GM19240 (cell line): Measurements from ENCODE around the gene ITGA5.

Experiments used
- DNase-seq: peaks from one replicate; pipeline ENCODE4 v3.0.0; 2011; ENCODE audit warnings: low spot score; ENCODE audit not compliant: insufficient read length

ITGA5 gene

GRCh38 chr12:54431911-54432814, 13.1 kb upstream of the ITGA5 start:
- DNase-seq = no peak

DNA sequence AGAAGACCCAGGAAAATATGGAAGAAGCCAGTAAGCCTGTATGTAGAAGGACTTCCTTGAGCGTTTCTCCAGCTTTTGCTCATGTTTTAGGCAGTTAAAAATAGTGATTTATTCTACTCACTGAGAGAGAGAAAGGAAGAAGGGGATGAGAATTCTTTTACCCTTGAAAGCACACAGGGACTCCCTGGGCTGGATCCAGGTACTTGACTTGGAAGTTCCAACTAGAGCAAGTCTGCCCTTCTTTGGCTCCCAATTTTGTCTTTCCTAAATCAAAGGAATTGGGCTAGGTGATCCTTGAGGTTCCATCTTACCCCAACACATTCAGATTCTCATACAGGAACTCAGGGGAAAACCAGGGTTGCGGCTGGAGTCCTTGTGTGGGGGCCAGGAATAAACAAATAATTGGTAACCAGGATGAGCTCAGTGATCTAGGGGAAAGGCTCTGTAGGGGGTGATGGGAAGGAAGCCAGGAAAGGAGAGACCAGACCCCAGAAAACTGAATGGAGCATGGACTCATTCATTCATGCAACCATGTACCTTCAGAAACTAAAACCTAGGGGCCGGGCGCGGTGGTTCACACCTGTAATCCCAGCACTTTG, 11.5 kb upstream of the ITGA5 start:
- DNase-seq = no peak

- no peak for DNase-seq
Measured at GRCh38 chr12:54429014-54429471, 10.0 kb upstream of the ITGA5 start.

DNA sequence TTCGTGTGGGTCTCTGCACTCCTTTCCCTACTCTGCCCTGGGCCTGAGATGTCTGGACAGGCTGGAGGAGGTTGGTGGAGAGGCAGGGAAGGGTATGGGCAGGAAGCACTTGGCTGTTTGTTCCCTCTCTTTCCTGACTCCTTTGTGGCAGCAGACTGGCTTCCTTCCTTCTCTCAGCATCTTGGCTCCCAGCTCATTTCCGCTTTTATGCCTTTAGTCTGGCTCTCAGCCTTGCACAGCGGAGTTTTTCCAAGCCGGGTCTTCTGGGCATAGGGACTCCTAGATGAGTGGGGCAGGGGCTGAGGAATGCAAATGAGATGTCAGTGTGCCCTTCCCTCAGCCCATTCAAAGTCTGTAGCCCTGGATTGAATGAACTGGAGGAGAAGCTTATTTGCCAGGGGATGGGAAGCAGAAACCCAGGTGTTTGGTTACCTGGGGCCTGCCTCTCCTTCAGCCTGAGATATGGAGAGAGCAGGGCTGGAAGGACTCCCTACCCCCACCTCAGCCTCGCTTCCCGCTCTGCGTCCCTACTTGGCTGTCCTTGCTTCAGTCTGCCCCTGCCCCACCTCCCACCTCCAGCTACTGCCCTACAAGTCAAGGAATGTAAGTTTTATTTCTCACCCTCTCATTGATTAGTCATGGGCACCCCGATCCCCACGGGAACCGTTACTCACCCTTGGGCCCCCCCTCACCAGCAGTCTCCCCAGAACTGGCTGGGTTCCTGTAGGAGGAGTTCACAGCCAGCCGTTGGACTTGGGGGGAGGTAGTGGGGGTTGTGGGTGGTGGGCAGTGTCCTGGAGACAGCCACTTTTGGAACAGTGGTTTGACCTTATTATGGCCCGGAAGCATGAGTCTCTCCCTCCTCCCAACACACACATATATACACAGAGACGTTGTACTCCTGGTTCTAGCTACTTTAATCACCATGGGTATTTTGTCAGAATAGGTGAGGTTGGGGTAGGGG, 9.3 kb upstream of the ITGA5 start:
- no peak for DNase-seq

- no peak for DNase-seq
Measured at GRCh38 chr12:54427106-54427505, 8.0 kb upstream of the ITGA5 start.

DNA sequence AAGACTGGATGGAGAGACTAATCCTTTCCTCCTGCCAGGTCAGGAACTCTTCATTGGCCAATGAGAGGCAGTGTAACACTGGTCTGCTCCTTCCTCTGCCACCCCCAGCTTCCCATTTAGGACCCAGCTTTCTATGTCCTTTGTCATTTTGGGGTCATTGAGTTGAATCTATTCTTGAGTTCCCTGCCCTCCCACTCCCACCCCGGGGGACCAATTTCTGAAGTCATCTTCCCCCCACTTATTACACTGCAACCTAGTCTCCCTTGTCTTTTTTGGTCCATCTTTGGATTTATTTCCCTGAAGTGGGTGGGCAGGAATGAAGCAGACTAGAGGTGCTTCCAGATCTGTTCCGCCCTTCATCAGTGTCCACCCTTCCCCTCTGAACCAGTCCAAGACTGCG, 7.6 kb upstream of the ITGA5 start:
- no peak for DNase-seq

DNA sequence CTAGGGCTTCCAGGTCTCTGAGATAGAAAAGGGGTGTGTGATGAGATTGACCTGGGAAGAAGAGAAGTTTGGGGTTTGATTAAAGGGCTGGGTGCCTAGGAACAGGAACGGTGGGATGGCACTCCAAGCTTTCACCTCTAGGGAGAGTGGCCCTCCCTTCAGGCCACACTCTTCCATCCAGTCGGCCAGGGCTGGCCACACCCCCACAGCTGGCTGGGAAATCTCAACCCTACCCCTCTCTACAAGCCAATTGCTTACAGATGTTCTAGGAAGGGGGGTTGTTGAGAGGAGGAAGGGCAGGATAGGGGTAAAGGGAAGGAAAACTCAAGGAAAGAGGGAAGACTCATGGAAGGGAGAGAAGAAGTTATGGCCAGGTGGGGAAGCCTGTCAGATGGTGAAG, 6.6 kb upstream of the ITGA5 start:
- DNase-seq = no peak

- no peak for DNase-seq
Measured at GRCh38 chr12:54424224-54424623, 5.2 kb upstream of the ITGA5 start.

DNA sequence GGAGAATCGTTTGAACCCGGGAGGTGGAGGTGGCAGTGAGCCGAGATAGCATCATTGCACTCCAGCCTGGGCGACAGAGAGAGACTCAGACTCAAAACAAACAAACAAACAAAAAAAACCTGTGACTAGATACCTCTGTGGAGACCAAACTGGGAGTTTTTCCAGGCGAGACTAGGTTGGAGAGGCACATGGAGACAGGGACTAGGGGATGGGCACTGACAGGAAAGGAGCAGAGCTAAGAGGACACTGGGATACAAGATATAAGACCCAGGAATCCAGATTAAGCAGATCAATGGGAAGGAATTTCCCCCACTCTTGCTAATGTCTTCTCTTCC, 4.7 kb upstream of the ITGA5 start:
- no peak for DNase-seq

GRCh38 chr12:54421879-54422250, 2.8 kb upstream of the ITGA5 start:
- no peak for DNase-seq

GRCh38 chr12:54421175-54421878, 2.3 kb upstream of the ITGA5 start:
- no peak for DNase-seq

- DNase-seq = no peak
Measured at GRCh38 chr12:54420766-54421144, 1.7 kb upstream of the ITGA5 start.

GRCh38 chr12:54418441-54419087, 502 bp downstream of the ITGA5 start:
- no peak for DNase-seq

DNA sequence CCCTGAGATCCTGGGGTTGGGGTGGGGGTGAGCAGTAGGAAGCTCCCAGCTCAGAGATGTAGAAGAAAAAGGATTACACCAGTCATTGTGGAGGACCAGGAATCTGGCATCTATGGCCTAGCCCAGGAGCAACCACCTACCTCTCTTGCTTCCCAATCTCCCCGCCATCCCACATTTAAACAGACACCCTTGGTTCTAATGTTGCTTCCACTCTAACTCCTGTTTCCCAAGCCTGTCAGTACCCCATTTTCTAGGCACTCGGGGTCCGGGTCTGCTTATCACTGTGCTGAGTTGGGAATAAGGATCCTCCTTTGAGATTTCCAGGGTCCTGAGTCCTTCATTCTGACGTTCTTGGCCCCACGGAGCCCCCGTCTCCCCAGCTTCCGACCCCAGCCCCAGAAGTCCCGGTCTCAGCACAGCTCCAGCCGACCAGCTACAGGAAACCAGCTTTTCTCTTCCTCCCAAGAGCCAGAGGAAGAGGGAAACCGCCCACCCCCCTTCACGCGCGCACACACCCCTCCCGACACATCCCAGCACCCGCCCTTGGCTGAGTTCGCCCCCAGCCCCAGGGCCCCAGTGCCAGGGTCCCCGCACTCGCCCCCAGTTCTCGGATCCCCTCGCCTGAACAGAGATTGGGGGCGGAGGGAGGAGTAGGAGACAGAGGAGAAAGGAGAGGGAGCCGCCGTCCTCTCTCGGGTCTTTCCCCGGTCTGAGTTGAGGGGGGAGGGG, 1.2 kb downstream of the ITGA5 start:
- no peak for DNase-seq

DNA sequence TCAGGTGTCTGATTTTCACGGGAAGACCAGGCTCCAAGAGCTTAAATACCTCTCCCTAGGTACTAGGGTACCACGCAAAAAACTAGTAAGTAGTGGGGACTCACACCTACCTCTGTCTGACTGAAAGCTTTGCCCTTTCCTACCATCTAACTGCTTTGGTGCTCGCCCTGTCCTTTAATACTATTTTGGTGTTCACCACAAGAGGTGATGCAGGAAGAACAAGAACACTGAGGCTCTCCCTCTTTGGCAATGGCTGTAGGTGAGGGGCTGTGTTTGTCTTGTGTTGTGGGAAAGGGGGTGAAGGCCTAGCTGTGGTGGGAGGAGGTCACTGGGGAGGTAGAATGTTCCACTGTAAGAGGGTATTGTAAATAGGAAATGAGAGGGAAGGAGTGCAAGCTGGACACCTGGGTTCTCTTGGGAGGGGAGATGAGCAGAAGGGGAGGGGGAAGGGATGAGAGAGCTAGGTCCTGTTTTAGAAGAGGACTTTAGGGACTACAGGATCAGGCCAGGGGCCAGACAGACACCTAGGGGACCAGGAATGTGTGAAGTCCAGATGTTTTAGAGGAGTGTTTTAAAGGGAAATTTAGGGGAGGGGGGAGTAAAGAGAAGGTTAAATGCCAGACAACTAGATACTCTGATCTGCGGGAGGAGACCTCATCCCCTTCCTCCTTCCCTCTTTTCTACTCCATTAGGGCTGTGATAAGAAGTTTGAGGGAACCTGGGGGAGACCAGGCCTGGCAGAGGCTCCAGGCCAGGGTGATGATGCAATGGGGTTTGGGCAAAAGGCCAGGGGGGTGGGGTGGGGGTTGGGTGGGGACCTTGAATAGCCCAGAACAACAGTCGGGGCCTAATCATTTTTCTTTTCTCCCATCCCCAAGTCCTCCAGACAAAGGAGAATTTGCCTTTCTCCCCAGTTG, 2.1 kb downstream of the ITGA5 start:
- no peak for DNase-seq

DNA sequence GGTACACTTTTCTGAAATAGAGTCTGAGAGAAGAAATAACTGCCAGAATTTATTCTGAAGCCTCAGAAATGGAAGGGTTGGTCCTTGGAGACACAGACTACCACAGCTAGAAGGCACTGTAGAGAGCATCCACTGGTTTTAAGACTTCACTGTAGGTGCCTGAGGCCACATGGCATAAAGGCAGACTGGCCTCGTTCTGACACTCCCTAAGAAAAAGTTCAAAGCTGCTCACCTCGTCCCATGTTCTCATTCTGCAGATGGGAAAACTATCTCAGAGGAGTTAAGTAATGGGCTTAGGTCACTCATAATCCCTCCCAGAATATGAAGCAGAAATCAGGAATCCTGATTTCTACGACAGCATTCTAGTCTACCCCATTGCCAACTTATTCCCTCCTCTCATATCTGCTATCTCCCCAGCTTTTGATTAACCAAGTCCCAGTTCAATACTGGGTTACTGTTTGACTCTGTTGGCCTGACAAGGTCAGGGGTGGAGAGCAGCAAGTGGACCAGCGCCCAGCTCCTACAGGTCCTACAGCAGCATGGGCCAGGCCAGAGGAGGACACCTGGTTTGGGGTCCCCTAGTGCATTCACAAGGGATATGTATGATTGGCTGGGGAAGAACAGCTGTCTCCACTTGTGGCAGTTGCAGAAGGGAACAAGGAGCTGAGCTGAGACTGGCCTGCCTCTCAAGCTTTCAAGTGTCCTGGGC, 3.7 kb downstream of the ITGA5 start:
- no peak for DNase-seq

DNA sequence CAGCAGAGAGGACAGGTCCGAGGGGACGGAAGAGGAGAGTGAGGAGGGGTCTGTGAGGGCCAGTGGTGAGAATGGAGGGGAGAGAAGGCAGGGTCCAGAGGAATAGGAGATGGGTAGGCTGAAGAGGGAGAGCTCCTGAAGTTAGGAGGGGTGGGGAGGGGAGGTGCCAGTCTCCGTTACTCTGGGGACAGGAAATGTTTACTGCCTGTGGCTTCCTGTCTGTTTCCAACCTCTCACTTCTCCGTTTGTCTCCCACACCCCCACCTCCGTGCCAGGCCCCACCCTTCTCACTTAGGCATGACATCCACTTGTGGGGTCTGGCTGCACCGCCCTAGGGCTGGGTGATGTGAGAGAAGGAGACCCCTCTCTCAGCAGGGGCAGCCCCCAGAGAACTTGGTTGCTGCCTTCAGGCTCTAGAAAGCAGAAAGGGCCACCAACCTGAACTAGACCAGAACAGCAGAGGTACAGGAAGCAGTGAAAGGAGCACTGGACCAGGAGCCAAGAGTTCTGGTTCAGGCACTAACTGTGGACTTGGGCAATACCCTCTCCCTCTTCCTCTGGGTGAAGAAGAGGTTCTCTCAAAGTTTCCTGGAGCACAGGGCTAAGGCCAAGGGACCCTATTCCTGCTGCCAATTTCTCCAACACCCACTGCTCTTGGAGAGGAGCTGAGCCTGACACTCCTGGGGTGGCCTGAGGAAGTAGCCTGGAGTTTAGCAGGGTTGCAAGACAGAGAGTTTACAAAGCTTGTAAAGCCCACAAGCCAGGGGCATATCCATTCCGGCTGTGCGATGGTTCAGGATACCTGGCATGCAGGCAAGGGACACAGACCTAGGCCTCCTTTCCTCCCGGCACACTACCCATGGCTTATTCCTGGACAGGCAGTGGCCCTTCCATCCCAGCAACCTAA, 5.5 kb downstream of the ITGA5 start:
- DNase-seq = no peak
